MCF 10A (cell line): Measurements from ENCODE around the gene CBARP. TPM values are rescaled to one million over a fixed set of nuclear protein-coding genes. Genes with fewer than 3 reads are reported as not detected.
A peak's percentile ranks its signal among the peaks of the same experiment; 100 is the strongest.

ENCODE experiments used
- BruUV-seq: library from RNA; stranded (reverse); fragments of 400-500 nt; replicated peaks from 2 replicates; lab custom pipeline; 2021; lab: Mats Ljungman, UMichigan
- CTCF ChIA-PET: fragments of 300-600 bp; sonication (Branson Sonifier 250); formaldehyde crosslinking; extraction: SDS; loops from one replicate; lab custom pipeline; 2021; ENCODE audit warnings: antibody characterized with exemption, inconsistent platforms; lab: Yijun Ruan, JAX
- POLR2A ChIA-PET: fragments of 300-600, 350-650 bp; sonication (Branson Sonifier 250); formaldehyde crosslinking; extraction: SDS; loops from one replicate; lab custom pipeline; 2020; ENCODE audit warnings: antibody characterized with exemption, inconsistent platforms; lab: Yijun Ruan, JAX
- DNase-seq: peaks from one replicate; pipeline ENCODE4 v3.0.0-alpha.2; 2018; ENCODE audit not compliant: unreplicated experiment
- H3K27ac Mint-ChIP-seq: one replicate; pipeline ENCODE4 v1.8.0; 2022; ENCODE audit warnings: mild to moderate bottlenecking, low read depth, mixed read lengths; ENCODE audit not compliant: unreplicated experiment
- H3K27me3 Mint-ChIP-seq: one replicate; pipeline ENCODE4 v1.8.0; 2022; ENCODE audit warnings: mixed read lengths; ENCODE audit not compliant: insufficient read depth, unreplicated experiment
- H3K36me3 Mint-ChIP-seq: one replicate; pipeline ENCODE4 v1.8.0; 2022; ENCODE audit warnings: mild to moderate bottlenecking, moderate library complexity, mixed read lengths; ENCODE audit not compliant: insufficient read depth, unreplicated experiment
- H3K4me1 Mint-ChIP-seq: one replicate; pipeline ENCODE4 v1.8.0; 2022; ENCODE audit warnings: mixed read lengths; ENCODE audit not compliant: insufficient read depth, unreplicated experiment
- H3K4me3 Mint-ChIP-seq: one replicate; pipeline ENCODE4 v1.8.0; 2022; ENCODE audit warnings: mild to moderate bottlenecking, moderate library complexity, mixed read lengths; ENCODE audit not compliant: unreplicated experiment
- H3K9me3 Mint-ChIP-seq: one replicate; pipeline ENCODE4 v1.8.0; 2022; ENCODE audit warnings: mixed read lengths; ENCODE audit not compliant: unreplicated experiment
- intact Hi-C: fragments of 100-400 bp; cut with micrococcal nuclease; formaldehyde crosslinking; loops from 2 replicates; pipeline ENCODE4 v1.14.1; 2022
- total RNA-seq: library from RNA; stranded (reverse); gene quantifications from 2 replicates; pipeline ENCODE4 v1.2.3, GENCODE V29; 2022
- TF ChIP-seq, protein P1 (sequence below): fragments of 200-600 bp; IDR thresholded peaks from one replicate; pipeline ENCODE4 v1.8.0; 2022; ENCODE audit warnings: antibody characterized with exemption, mild to moderate bottlenecking; ENCODE audit not compliant: unreplicated experiment

The CBARP gene
- total RNA-seq, 1 experiment from 2014 or later: 7.0 TPM

DNA sequence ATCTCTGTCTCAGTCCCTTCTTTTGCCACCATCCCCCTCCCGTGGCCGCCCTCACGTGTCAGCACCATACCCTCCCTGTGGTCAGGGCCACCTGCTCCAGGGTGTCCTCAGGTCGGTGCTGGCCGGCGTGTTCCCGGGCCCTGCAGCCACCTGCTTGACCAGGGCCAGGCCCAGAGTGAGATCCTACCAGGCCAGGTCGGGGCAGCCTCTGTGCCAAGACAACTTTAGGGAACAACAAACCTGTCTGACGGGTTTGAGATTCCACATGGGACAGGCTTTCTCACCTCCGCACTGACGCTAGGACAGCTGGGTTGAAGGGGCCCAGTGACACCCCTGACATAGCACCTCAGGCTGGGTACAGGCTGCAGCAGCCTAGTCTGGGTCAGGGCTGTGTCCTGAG lies 56.2 kb downstream of the CBARP start:
- CTCF ChIA-PET: interaction anchor here (0.6 to 0.7 kb wide), 2 partner anchors 59 to 235 kb away, joined by 3 read pairs; no protein-coding TSS in a partner anchor
- BruUV-seq: no TSS peak

More for the DNA sequence above, 56.2 kb downstream of the CBARP start:
- intact Hi-C loops: loop anchor here (5.0 kb wide), 1 partner anchor 79 kb away; the partner anchor contains the start of gene GPX4
- H3K27ac Mint-ChIP-seq: peak overlapping the region; percentile 79
- H3K36me3 Mint-ChIP-seq: peaks cover 6% of the 10 kb centered on the region
- H3K27me3 Mint-ChIP-seq: no peaks in the 10 kb centered on the region
- H3K4me3 Mint-ChIP-seq: peak overlapping the region; percentile 62
- H3K9me3 Mint-ChIP-seq: no peaks in the 10 kb centered on the region
- peaks cover 45% of the 10 kb centered on the region for H3K4me1 Mint-ChIP-seq
- no peak for DNase-seq
- POLR2A ChIA-PET: interaction anchor here (0.6 to 2.3 kb wide), 3 partner anchors 9 to 291 kb away, joined by 3 to 17 read pairs (median 5); no protein-coding TSS in a partner anchor
- TF ChIP-seq, protein P1, sequence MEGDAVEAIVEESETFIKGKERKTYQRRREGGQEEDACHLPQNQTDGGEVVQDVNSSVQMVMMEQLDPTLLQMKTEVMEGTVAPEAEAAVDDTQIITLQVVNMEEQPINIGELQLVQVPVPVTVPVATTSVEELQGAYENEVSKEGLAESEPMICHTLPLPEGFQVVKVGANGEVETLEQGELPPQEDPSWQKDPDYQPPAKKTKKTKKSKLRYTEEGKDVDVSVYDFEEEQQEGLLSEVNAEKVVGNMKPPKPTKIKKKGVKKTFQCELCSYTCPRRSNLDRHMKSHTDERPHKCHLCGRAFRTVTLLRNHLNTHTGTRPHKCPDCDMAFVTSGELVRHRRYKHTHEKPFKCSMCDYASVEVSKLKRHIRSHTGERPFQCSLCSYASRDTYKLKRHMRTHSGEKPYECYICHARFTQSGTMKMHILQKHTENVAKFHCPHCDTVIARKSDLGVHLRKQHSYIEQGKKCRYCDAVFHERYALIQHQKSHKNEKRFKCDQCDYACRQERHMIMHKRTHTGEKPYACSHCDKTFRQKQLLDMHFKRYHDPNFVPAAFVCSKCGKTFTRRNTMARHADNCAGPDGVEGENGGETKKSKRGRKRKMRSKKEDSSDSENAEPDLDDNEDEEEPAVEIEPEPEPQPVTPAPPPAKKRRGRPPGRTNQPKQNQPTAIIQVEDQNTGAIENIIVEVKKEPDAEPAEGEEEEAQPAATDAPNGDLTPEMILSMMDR: no peak

Other genes starting within 250 kb of the CBARP start
- gene GRIN3B, start 237.6 kb downstream of the CBARP start, total RNA-seq: not detected in 2 replicates
- 130 and 146 TPM in 2 replicates for gene TMEM259, start 216.9 kb downstream of the CBARP start, total RNA-seq
- gene RNU6-2, start 216.5 kb downstream of the CBARP start, total RNA-seq: not detected in 2 replicates
- 112 and 166 TPM in 2 replicates for gene CNN2, start 211.4 kb downstream of the CBARP start, total RNA-seq
- 10.3 and 18.2 TPM in 2 replicates for gene ABCA7, start 197.9 kb downstream of the CBARP start, total RNA-seq
- 11.9 and 15.3 TPM in 2 replicates for gene ARHGAP45, start 170.8 kb downstream of the CBARP start, total RNA-seq
- 184 and 201 TPM in 2 replicates for gene POLR2E, start 142.6 kb downstream of the CBARP start, total RNA-seq
- 179 and 191 TPM in 2 replicates for gene GPX4, start 134.0 kb downstream of the CBARP start, total RNA-seq
- 99.6 and 123 TPM in 2 replicates for gene SBNO2, start 63.7 kb downstream of the CBARP start, total RNA-seq
- gene STK11, start 32.2 kb downstream of the CBARP start, total RNA-seq: 63.1 and 65.6 TPM in 2 replicates
- 256 and 258 TPM in 2 replicates for gene ATP5F1D, start 3.7 kb upstream of the CBARP start, total RNA-seq
- 73.6 and 96.9 TPM in 2 replicates for gene MIDN, start 10.6 kb upstream of the CBARP start, total RNA-seq
- gene CIRBP, start 31.3 kb upstream of the CBARP start, total RNA-seq: 316 and 362 TPM in 2 replicates
- gene FAM174C, start 37.5 kb upstream of the CBARP start, total RNA-seq: 71.0 and 85.2 TPM in 2 replicates
- gene EFNA2, start 47.9 kb upstream of the CBARP start, total RNA-seq: not detected in 2 replicates
- gene NDUFS7, start 145.9 kb upstream of the CBARP start, total RNA-seq: 135 and 137 TPM in 2 replicates
- gene GAMT, start 163.5 kb upstream of the CBARP start, total RNA-seq: 3.2 and 7.0 TPM in 2 replicates
- 219 and 246 TPM in 2 replicates for gene DAZAP1, start 169.6 kb upstream of the CBARP start, total RNA-seq
- 1,168 and 1,243 TPM in 2 replicates for gene RPS15, start 200.4 kb upstream of the CBARP start, total RNA-seq
- 0.15 and 0.23 TPM in 2 replicates for gene APC2, start 212.1 kb upstream of the CBARP start, total RNA-seq
- gene C19orf25, start 241.2 kb upstream of the CBARP start, total RNA-seq: 36.3 and 40.5 TPM in 2 replicates